Stimulated activated memory B cell treated with anti-CD40 and anti-IgM and Interleukin-4, amounts not matched to agents 10 μg/mL and 1 μg/mL and 100 μg/mL, for 72 hours (primary cell): ENCODE data around the gene ASPG.

Source experiments
- ATAC-seq: fragments of 150-1000 bp; cut with Tn5 transposase; 2 replicates; pipeline ENCODE4 v1.10.0; 2021
- H3K27ac Mint-ChIP-seq: one replicate; pipeline ENCODE4 v1.8.0; 2022; ENCODE audit warnings: mild to moderate bottlenecking, mixed read lengths
- H3K27me3 Mint-ChIP-seq: one replicate; pipeline ENCODE4 v1.8.0; 2022; ENCODE audit warnings: mixed read lengths
- H3K36me3 Mint-ChIP-seq: one replicate; pipeline ENCODE4 v1.8.0; 2022; ENCODE audit warnings: mixed read lengths
- H3K4me1 Mint-ChIP-seq: one replicate; pipeline ENCODE4 v1.8.0; 2022; ENCODE audit warnings: mixed read lengths
- H3K4me3 Mint-ChIP-seq: one replicate; pipeline ENCODE4 v1.8.0; 2022; ENCODE audit warnings: mild to moderate bottlenecking, moderate library complexity, mixed read lengths
- H3K9me3 Mint-ChIP-seq: one replicate; pipeline ENCODE4 v1.8.0; 2022; ENCODE audit warnings: mixed read lengths

ASPG gene

GRCh38 chr14:104113631-104114420, 28.3 kb downstream of the ASPG start:
- Mint-ChIP-seq H3K9me3 (no peaks in the 10 kb centered on the region), H3K27ac (no peak overlapping the region), H3K4me3 (no peak overlapping the region), H3K27me3 (peaks cover 53% of the 10 kb centered on the region), H3K4me1 (no peaks in the 10 kb centered on the region), H3K36me3 (no peaks in the 10 kb centered on the region)
- no peak for ATAC-seq

- H3K36me3 Mint-ChIP-seq: no peaks in the 10 kb centered on the region
- ATAC-seq: no peak
- H3K27me3 Mint-ChIP-seq: peaks cover 54% of the 10 kb centered on the region
- no peaks in the 10 kb centered on the region for H3K4me1 Mint-ChIP-seq
- no peak overlapping the region for H3K4me3 Mint-ChIP-seq
- H3K9me3 Mint-ChIP-seq: no peaks in the 10 kb centered on the region
- H3K27ac Mint-ChIP-seq: no peak overlapping the region
Measured at GRCh38 chr14:104114421-104115130, 29.1 kb downstream of the ASPG start.

- ATAC-seq: no peak
- Mint-ChIP-seq H3K4me1 (no peaks in the 10 kb centered on the region), H3K27me3 (peaks cover 60% of the 10 kb centered on the region), H3K4me3 (peak overlapping the region; percentile 18), H3K9me3 (no peaks in the 10 kb centered on the region), H3K36me3 (no peaks in the 10 kb centered on the region), H3K27ac (no peak overlapping the region)
Measured at GRCh38 chr14:104115131-104115600, 29.7 kb downstream of the ASPG start.

GRCh38 chr14:104115691-104116287, 30.3 kb downstream of the ASPG start:
- Mint-ChIP-seq H3K27me3 (peaks cover 66% of the 10 kb centered on the region), H3K4me3 (peak overlapping the region; percentile 18), H3K36me3 (no peaks in the 10 kb centered on the region), H3K9me3 (no peaks in the 10 kb centered on the region), H3K27ac (no peak overlapping the region), H3K4me1 (no peaks in the 10 kb centered on the region)
- ATAC-seq: no peak

GRCh38 chr14:104116288-104116755, 30.8 kb downstream of the ASPG start:
- H3K27ac Mint-ChIP-seq: no peak overlapping the region
- peaks cover 69% of the 10 kb centered on the region for H3K27me3 Mint-ChIP-seq
- no peaks in the 10 kb centered on the region for H3K36me3 Mint-ChIP-seq
- no peak for ATAC-seq
- H3K4me3 Mint-ChIP-seq: peak overlapping the region; percentile 29
- H3K9me3 Mint-ChIP-seq: no peaks in the 10 kb centered on the region
- H3K4me1 Mint-ChIP-seq: no peaks in the 10 kb centered on the region

- H3K4me3 Mint-ChIP-seq: peak overlapping the region; percentile 29
Measured at GRCh38 chr14:104116756-104117340, 31.3 kb downstream of the ASPG start.

GRCh38 chr14:104117341-104118005, 32.0 kb downstream of the ASPG start:
- no peak for ATAC-seq
- no peak overlapping the region for H3K27ac Mint-ChIP-seq
- H3K36me3 Mint-ChIP-seq: no peaks in the 10 kb centered on the region
- no peaks in the 10 kb centered on the region for H3K9me3 Mint-ChIP-seq
- H3K4me1 Mint-ChIP-seq: no peaks in the 10 kb centered on the region
- peak overlapping the region; percentile 34 for H3K4me3 Mint-ChIP-seq
- peaks cover 69% of the 10 kb centered on the region for H3K27me3 Mint-ChIP-seq

More at GRCh38 chr14:104116756-104117340, 31.3 kb downstream of the ASPG start:
- H3K36me3 Mint-ChIP-seq: no peaks in the 10 kb centered on the region
- no peak for ATAC-seq
- H3K9me3 Mint-ChIP-seq: no peaks in the 10 kb centered on the region
- no peak overlapping the region for H3K27ac Mint-ChIP-seq
- no peaks in the 10 kb centered on the region for H3K4me1 Mint-ChIP-seq
- peaks cover 69% of the 10 kb centered on the region for H3K27me3 Mint-ChIP-seq

- no peaks in the 10 kb centered on the region for H3K36me3 Mint-ChIP-seq
- peaks cover 62% of the 10 kb centered on the region for H3K27me3 Mint-ChIP-seq
- no peak overlapping the region for H3K4me3 Mint-ChIP-seq
- no peak overlapping the region for H3K27ac Mint-ChIP-seq
- H3K4me1 Mint-ChIP-seq: no peaks in the 10 kb centered on the region
- no peaks in the 10 kb centered on the region for H3K9me3 Mint-ChIP-seq
- no peak for ATAC-seq
Measured at GRCh38 chr14:104118006-104118844, 32.7 kb downstream of the ASPG start.

GRCh38 chr14:104119119-104119487, 33.6 kb downstream of the ASPG start:
- no peak overlapping the region for H3K4me3 Mint-ChIP-seq

GRCh38 chr14:104119488-104120251, 34.2 kb downstream of the ASPG start:
- no peak overlapping the region for H3K27ac Mint-ChIP-seq
- no peak overlapping the region for H3K4me3 Mint-ChIP-seq
- no peaks in the 10 kb centered on the region for H3K4me1 Mint-ChIP-seq
- peaks cover 6% of the 10 kb centered on the region for H3K9me3 Mint-ChIP-seq
- H3K27me3 Mint-ChIP-seq: peaks cover 65% of the 10 kb centered on the region
- peaks cover 6% of the 10 kb centered on the region for H3K36me3 Mint-ChIP-seq
- ATAC-seq: no peak

More at GRCh38 chr14:104119119-104119487, 33.6 kb downstream of the ASPG start:
- no peaks in the 10 kb centered on the region for H3K4me1 Mint-ChIP-seq
- H3K27ac Mint-ChIP-seq: no peak overlapping the region
- H3K36me3 Mint-ChIP-seq: peaks cover 3% of the 10 kb centered on the region
- peaks cover 5% of the 10 kb centered on the region for H3K9me3 Mint-ChIP-seq
- peaks cover 66% of the 10 kb centered on the region for H3K27me3 Mint-ChIP-seq
- ATAC-seq: no peak

GRCh38 chr14:104120281-104120741, 34.8 kb downstream of the ASPG start:
- Mint-ChIP-seq H3K4me3 (no peak overlapping the region), H3K27ac (no peak overlapping the region), H3K36me3 (peaks cover 6% of the 10 kb centered on the region), H3K27me3 (peaks cover 58% of the 10 kb centered on the region), H3K9me3 (peaks cover 9% of the 10 kb centered on the region), H3K4me1 (no peaks in the 10 kb centered on the region)
- ATAC-seq: peak; percentile 9

GRCh38 chr14:104121142-104121541, 35.6 kb downstream of the ASPG start:
- Mint-ChIP-seq H3K36me3 (peaks cover 6% of the 10 kb centered on the region), H3K27ac (no peak overlapping the region), H3K4me1 (no peaks in the 10 kb centered on the region), H3K4me3 (no peak overlapping the region), H3K9me3 (peaks cover 10% of the 10 kb centered on the region), H3K27me3 (peaks cover 50% of the 10 kb centered on the region)
- ATAC-seq: no peak

GRCh38 chr14:104123879-104124278, 38.4 kb downstream of the ASPG start:
- H3K36me3 Mint-ChIP-seq: peaks cover 6% of the 10 kb centered on the region
- no peak overlapping the region for H3K4me3 Mint-ChIP-seq
- ATAC-seq: no peak
- H3K27me3 Mint-ChIP-seq: peaks cover 43% of the 10 kb centered on the region
- H3K9me3 Mint-ChIP-seq: peaks cover 20% of the 10 kb centered on the region
- H3K4me1 Mint-ChIP-seq: no peaks in the 10 kb centered on the region
- H3K27ac Mint-ChIP-seq: no peak overlapping the region
